Hepatocyte (in vitro differentiated cells): ENCODE results near the gene EPAS1. TPM values are rescaled to one million over a fixed set of nuclear protein-coding genes. Genes with fewer than 3 reads are reported as not detected.

Experiments
- DNase-seq: peaks from one replicate; pipeline ENCODE4 v3.0.0-alpha.2; 2016; ENCODE audit warnings: low spot score
- H2AFZ ChIP-seq: fragments of 200-600 bp; sonication (generic); 2 replicates; pipeline ENCODE4 v1.6.0; 2016; ENCODE audit warnings: antibody characterized with exemption, mild to moderate bottlenecking
- H3K27ac ChIP-seq: fragments of 200-600 bp; sonication (generic); 2 replicates; pipeline ENCODE4 v1.5.1; 2016; ENCODE audit warnings: mild to moderate bottlenecking
- H3K27me3 ChIP-seq: fragments of 200-600 bp; sonication (generic); 2 replicates; pipeline ENCODE4 v1.6.1; 2016
- H3K36me3 ChIP-seq: fragments of 200-600 bp; sonication (generic); replicated peaks from 2 replicates; pipeline ENCODE4 v1.5.1; 2016; ENCODE audit warnings: low read depth; ENCODE audit not compliant: insufficient read depth
- H3K4me1 ChIP-seq: fragments of 200-600 bp; sonication (generic); 2 replicates; pipeline ENCODE4 v1.5.1; 2016; ENCODE audit warnings: mild to moderate bottlenecking, moderate library complexity; ENCODE audit not compliant: insufficient read depth
- H3K4me2 ChIP-seq: fragments of 200-600 bp; sonication (generic); 2 replicates; pipeline ENCODE4 v1.6.0; 2016
- H3K4me3 ChIP-seq: fragments of 200-600 bp; sonication (generic); 2 replicates; pipeline ENCODE4 v1.5.1; 2016; ENCODE audit warnings: mild to moderate bottlenecking
- H3K79me2 ChIP-seq: fragments of 200-600 bp; sonication (generic); 2 replicates; pipeline ENCODE4 v1.6.0; 2017; ENCODE audit warnings: mild to moderate bottlenecking
- H3K9me2 ChIP-seq: fragments of 200-600 bp; sonication (generic); replicated peaks from 2 replicates; pipeline ENCODE4 v1.6.0; 2017; ENCODE audit warnings: mild to moderate bottlenecking; ENCODE audit not compliant: insufficient read depth
- H3K9me3 ChIP-seq: fragments of 200-600 bp; sonication (generic); 2 replicates; pipeline ENCODE4 v1.5.1; 2016; ENCODE audit warnings: low read depth, mild to moderate bottlenecking
- H4K20me1 ChIP-seq: fragments of 200-600 bp; sonication (generic); 2 replicates; pipeline ENCODE4 v1.6.0; 2016; ENCODE audit warnings: mild to moderate bottlenecking; ENCODE audit not compliant: insufficient read depth, poor library complexity, severe bottlenecking
- CTCF ChIP-seq: fragments of 200-600 bp; sonication (generic); IDR thresholded peaks from 2 replicates; pipeline ENCODE4 v1.5.1; 2016; ENCODE audit warnings: antibody characterized with exemption, mild to moderate bottlenecking; ENCODE audit not compliant: poor library complexity
- EZH2 ChIP-seq: fragments of 200-600 bp; sonication (generic); IDR thresholded peaks from 2 replicates; pipeline ENCODE4 v1.6.1; 2016; ENCODE audit warnings: antibody characterized with exemption, mild to moderate bottlenecking, borderline replicate concordance
- EZH2phosphoT487 ChIP-seq: fragments of 200-600 bp; sonication (generic); IDR thresholded peaks from one replicate; pipeline ENCODE4 v1.6.1; 2018; ENCODE audit warnings: antibody characterized with exemption, mild to moderate bottlenecking, low read depth, moderate library complexity; ENCODE audit not compliant: unreplicated experiment, severe bottlenecking
- WGBS: methylation state at CpG from one replicate; pipeline ENCODE4 v1.1.6; 2016; ENCODE audit warnings: low lambda C conversion rate; ENCODE audit errors: missing lambda C conversion rate; 5-methylcytosine and 5-hydroxymethylcytosine counted together
- polyA plus RNA-seq: library from polyadenylated mRNA; unstranded; fragments of >200 nt; fragmentation: Nextera tagmentation; extraction: Ambion mirVana; gene quantifications from 2 replicates; pipeline ENCODE4 v1.2.1, GENCODE V29; 2016
- total RNA-seq: library from RNA; depleted of rRNA; stranded (reverse); fragments of >200 nt; gene quantifications from 2 replicates; pipeline ENCODE4 v1.2.3, GENCODE V29; 2014

Gene EPAS1
- total and polyA plus RNA-seq, 2 experiments from 2014 or later = 112 to 115 TPM

GRCh38 chr2:46304635-46305034 is 7.4 kb downstream of the EPAS1 start:
- Histone ChIP-seq H3K4me2 (no peak overlapping the region), H2AFZ (no peak overlapping the region), H3K27me3 (no peaks in the 10 kb centered on the region), H3K9me2 (no peaks in the 10 kb centered on the region), H3K4me1 (peaks cover 60% of the 10 kb centered on the region), H3K36me3 (no peaks in the 10 kb centered on the region), H3K27ac (no peak overlapping the region), H4K20me1 (peaks cover 28% of the 10 kb centered on the region), H3K4me3 (no peak overlapping the region), H3K79me2 (peaks cover 89% of the 10 kb centered on the region), H3K9me3 (no peaks in the 10 kb centered on the region)
- DNase-seq = no peak
- TF ChIP-seq CTCF (no peak), EZH2 (no peak), EZH2phosphoT487 (no peak)
- WGBS = 94% methylated on average over 3 of the region's 3 CpGs

GRCh38 chr2:46305187-46305586 is 8.0 kb downstream of the EPAS1 start:
- DNase-seq = no peak
- TF ChIP-seq EZH2 (no peak), EZH2phosphoT487 (no peak), CTCF (no peak)

GRCh38 chr2:46305767-46306166 is 8.6 kb downstream of the EPAS1 start:
- Histone ChIP-seq H3K9me3 (no peaks in the 10 kb centered on the region), H3K79me2 (peaks cover 89% of the 10 kb centered on the region), H3K9me2 (no peaks in the 10 kb centered on the region), H2AFZ (no peak overlapping the region), H3K4me2 (peak overlapping the region; percentile 21), H3K27me3 (no peaks in the 10 kb centered on the region), H3K4me3 (no peak overlapping the region), H3K27ac (peak overlapping the region; percentile 84), H3K36me3 (no peaks in the 10 kb centered on the region), H3K4me1 (peaks cover 67% of the 10 kb centered on the region), H4K20me1 (peaks cover 27% of the 10 kb centered on the region)
- TF ChIP-seq EZH2 (no peak), EZH2phosphoT487 (no peak), CTCF (no peak)
- DNase-seq = no peak
- WGBS = 81% methylated on average over 4 of the region's 4 CpGs

More at GRCh38 chr2:46305187-46305586, 8.0 kb downstream of the EPAS1 start:
- H3K4me1 ChIP-seq = peaks cover 66% of the 10 kb centered on the region
- H3K4me2 ChIP-seq = no peak overlapping the region
- no peaks in the 10 kb centered on the region for H3K9me2 ChIP-seq
- H3K36me3 ChIP-seq = no peaks in the 10 kb centered on the region
- 89% methylated on average over 3 of the region's 3 CpGs for WGBS
- no peaks in the 10 kb centered on the region for H3K9me3 ChIP-seq
- no peak overlapping the region for H3K4me3 ChIP-seq
- H3K27me3 ChIP-seq = no peaks in the 10 kb centered on the region
- peak overlapping the region; percentile 84 for H3K27ac ChIP-seq
- H4K20me1 ChIP-seq = peaks cover 27% of the 10 kb centered on the region
- no peak overlapping the region for H2AFZ ChIP-seq
- peaks cover 89% of the 10 kb centered on the region for H3K79me2 ChIP-seq
